ENCODE measurements around the gene RAP1B.

Gene RAP1B

GRCh38 chr12:68612202-68612601 lies 1.5 kb downstream of the RAP1B start:
- DNase-seq = no peak

GRCh38 chr12:68612697-68613096 lies 2.0 kb downstream of the RAP1B start:
- no peak for DNase-seq

GRCh38 chr12:68613209-68613904 lies 2.7 kb downstream of the RAP1B start:
- no peak for DNase-seq

GRCh38 chr12:68614105-68614679 lies 3.5 kb downstream of the RAP1B start:
- no peak for DNase-seq

- DNase-seq = no peak
These were observed 4.1 kb downstream of the RAP1B start for GRCh38 chr12:68614769-68615168.

- no peak for DNase-seq
These were observed 6.6 kb downstream of the RAP1B start for GRCh38 chr12:68617160-68617926.

- no peak for DNase-seq
These were observed 8.8 kb downstream of the RAP1B start for GRCh38 chr12:68619541-68619940.

- no peak for DNase-seq
These were observed 10.1 kb downstream of the RAP1B start for GRCh38 chr12:68620519-68621471.

- DNase-seq = no peak
These were observed 10.9 kb downstream of the RAP1B start for GRCh38 chr12:68621472-68622081.

- no peak for DNase-seq
These were observed 11.6 kb downstream of the RAP1B start for GRCh38 chr12:68622250-68622649.

GRCh38 chr12:68623059-68623458 lies 12.4 kb downstream of the RAP1B start:
- DNase-seq = no peak

- DNase-seq = peak; percentile 72
These were observed 13.3 kb downstream of the RAP1B start for GRCh38 chr12:68623984-68624383.

- DNase-seq = no peak
These were observed 14.2 kb downstream of the RAP1B start for GRCh38 chr12:68624933-68625332.

GRCh38 chr12:68627673-68628319 lies 17.1 kb downstream of the RAP1B start:
- DNase-seq = no peak

GRCh38 chr12:68628698-68629097 lies 18.0 kb downstream of the RAP1B start:
- no peak for DNase-seq

GRCh38 chr12:68630050-68630449 lies 19.4 kb downstream of the RAP1B start:
- no peak for DNase-seq

- DNase-seq = no peak
These were observed 19.9 kb downstream of the RAP1B start for GRCh38 chr12:68630598-68630997.

GRCh38 chr12:68631227-68631626 lies 20.5 kb downstream of the RAP1B start:
- DNase-seq = no peak

GRCh38 chr12:68632486-68632885 lies 21.8 kb downstream of the RAP1B start:
- DNase-seq = no peak

- DNase-seq = no peak
These were observed 23.2 kb downstream of the RAP1B start for GRCh38 chr12:68633614-68634558.

- DNase-seq = peak; percentile 90
These were observed 25.6 kb downstream of the RAP1B start for GRCh38 chr12:68636268-68636667.
